Smooth muscle cell (in vitro differentiated cells): Measurements from ENCODE around the gene GLDN. TPM values are rescaled to one million over a fixed set of nuclear protein-coding genes. Genes with fewer than 3 reads are reported as not detected.

Source experiments
- DNase-seq: peaks from one replicate; lab custom pipeline; 2025; ENCODE audit not compliant: unreplicated experiment; lab: John Stamatoyannopoulos, UW
- H2AFZ ChIP-seq: fragments of 200-600 bp; sonication (generic); 2 replicates; pipeline ENCODE4 v1.6.0; 2016; ENCODE audit warnings: antibody characterized with exemption, low read depth, mild to moderate bottlenecking
- H3F3A ChIP-seq: fragments of 200-600 bp; sonication (generic); 2 replicates; pipeline ENCODE4 v1.6.0; 2017; ENCODE audit warnings: antibody characterized with exemption, low read depth
- H3K27ac ChIP-seq: fragments of 200-600 bp; sonication (generic); 2 replicates; pipeline ENCODE4 v1.5.1; 2016; ENCODE audit warnings: low read depth, mild to moderate bottlenecking
- H3K27me3 ChIP-seq: fragments of 200-600 bp; sonication (generic); 2 replicates; pipeline ENCODE4 v1.6.1; 2016; ENCODE audit warnings: low read depth, mild to moderate bottlenecking
- H3K36me3 ChIP-seq: fragments of 200-600 bp; sonication (generic); 2 replicates; pipeline ENCODE4 v1.5.1; 2016; ENCODE audit warnings: low read depth
- H3K4me1 ChIP-seq: fragments of 200-600 bp; sonication (generic); 2 replicates; pipeline ENCODE4 v1.5.1; 2016; ENCODE audit warnings: low read depth
- H3K4me2 ChIP-seq: fragments of 200-600 bp; sonication (generic); 2 replicates; pipeline ENCODE4 v1.6.0; 2016; ENCODE audit warnings: mild to moderate bottlenecking
- H3K4me3 ChIP-seq: fragments of 200-600 bp; sonication (generic); 2 replicates; pipeline ENCODE4 v1.5.1; 2016; ENCODE audit warnings: mild to moderate bottlenecking
- H3K79me2 ChIP-seq: fragments of 200-600 bp; sonication (generic); 2 replicates; pipeline ENCODE4 v1.6.0; 2016; ENCODE audit warnings: low read depth, mild to moderate bottlenecking
- H3K9ac ChIP-seq: fragments of 200-600 bp; sonication (generic); 2 replicates; pipeline ENCODE4 v1.6.0; 2016; ENCODE audit warnings: low read depth
- H3K9me3 ChIP-seq: fragments of 200-600 bp; sonication (generic); replicated peaks from 2 replicates; pipeline ENCODE4 v1.5.1; 2016; ENCODE audit warnings: low read depth
- H4K20me1 ChIP-seq: fragments of 200-600 bp; sonication (generic); 2 replicates; pipeline ENCODE4 v1.6.0; 2016; ENCODE audit warnings: low read depth
- CTCF ChIP-seq: fragments of 200-600 bp; sonication (generic); IDR thresholded peaks from 2 replicates; pipeline ENCODE4 v1.5.1; 2017; ENCODE audit warnings: borderline replicate concordance, mild to moderate bottlenecking, antibody characterized with exemption; ENCODE audit not compliant: insufficient read depth, poor library complexity, severe bottlenecking
- WGBS: methylation state at CpG from one replicate; pipeline ENCODE4 v1.1.7; 2016; ENCODE audit warnings: low lambda C conversion rate; 5-methylcytosine and 5-hydroxymethylcytosine counted together
- polyA plus RNA-seq: library from polyadenylated mRNA; unstranded; fragments of >200 nt; fragmentation: Nextera tagmentation; extraction: Ambion mirVana; gene quantifications from 2 replicates; pipeline ENCODE4 v1.2.1, GENCODE V29; 2016
- total RNA-seq: library from RNA; depleted of rRNA; stranded (reverse); fragments of >200 nt; gene quantifications from 2 replicates; pipeline ENCODE4 v1.2.3, GENCODE V29; 2014

Gene GLDN
- total and polyA plus RNA-seq, 2 experiments from 2014 or later: 0.18 to 0.81 TPM

- DNase-seq: no peak
- H2AFZ ChIP-seq: no peak overlapping the region
- no peaks in the 10 kb centered on the region for H3K36me3 ChIP-seq
- no peak for TF ChIP-seq CTCF
- no peaks in the 10 kb centered on the region for H3K79me2 ChIP-seq
- H3K9ac ChIP-seq: no peak overlapping the region
- WGBS: 88% methylated on average over 4 of the region's 4 CpGs
- H3K4me2 ChIP-seq: no peak overlapping the region
- no peak overlapping the region for H3K4me3 ChIP-seq
- no peaks in the 10 kb centered on the region for H4K20me1 ChIP-seq
- no peaks in the 10 kb centered on the region for H3F3A ChIP-seq
- H3K4me1 ChIP-seq: peaks cover 3% of the 10 kb centered on the region
- H3K9me3 ChIP-seq: no peaks in the 10 kb centered on the region
- H3K27ac ChIP-seq: no peak overlapping the region
- H3K27me3 ChIP-seq: no peaks in the 10 kb centered on the region
Measured at GRCh38 chr15:51332206-51333147, 9.0 kb upstream of the GLDN start.

DNA sequence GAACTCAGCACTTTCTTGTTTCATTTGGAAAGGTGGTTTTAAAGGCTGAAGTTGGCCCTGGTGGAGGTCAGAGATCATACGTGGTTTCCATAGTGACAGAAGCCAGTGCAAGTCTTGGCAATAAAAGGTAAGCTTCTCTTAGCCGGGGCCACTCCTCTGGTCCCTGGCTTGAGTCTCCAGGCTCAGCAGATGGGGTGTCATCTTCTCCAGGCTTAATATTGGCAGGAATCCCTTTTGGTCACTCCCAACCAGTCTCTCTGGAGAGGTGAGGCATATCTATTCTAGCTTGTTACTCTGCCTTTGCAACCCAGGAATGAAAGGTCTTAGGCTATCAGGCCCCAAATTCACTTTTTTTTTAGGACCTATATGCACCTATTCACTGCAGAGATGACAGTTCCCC lies 7.9 kb upstream of the GLDN start:
- peaks cover 3% of the 10 kb centered on the region for H3K4me1 ChIP-seq
- H3K79me2 ChIP-seq: no peaks in the 10 kb centered on the region
- 91% methylated on average over 2 of the region's 2 CpGs for WGBS
- no peak overlapping the region for H3K9ac ChIP-seq
- no peak overlapping the region for H3K4me2 ChIP-seq
- no peaks in the 10 kb centered on the region for H3K27me3 ChIP-seq
- no peaks in the 10 kb centered on the region for H3F3A ChIP-seq
- no peaks in the 10 kb centered on the region for H4K20me1 ChIP-seq
- no peaks in the 10 kb centered on the region for H3K36me3 ChIP-seq
- H3K4me3 ChIP-seq: no peak overlapping the region
- no peak for TF ChIP-seq CTCF
- no peaks in the 10 kb centered on the region for H3K9me3 ChIP-seq
- no peak for DNase-seq
- no peak overlapping the region for H3K27ac ChIP-seq
- no peak overlapping the region for H2AFZ ChIP-seq

GRCh38 chr15:51334011-51334451 lies 7.4 kb upstream of the GLDN start:
- Histone ChIP-seq H4K20me1 (no peaks in the 10 kb centered on the region), H3K4me1 (peaks cover 3% of the 10 kb centered on the region), H3K4me2 (no peak overlapping the region), H3K9me3 (no peaks in the 10 kb centered on the region), H3K9ac (no peak overlapping the region), H3K27ac (no peak overlapping the region), H3K27me3 (no peaks in the 10 kb centered on the region), H3K79me2 (no peaks in the 10 kb centered on the region), H3F3A (no peaks in the 10 kb centered on the region), H3K4me3 (no peak overlapping the region), H2AFZ (no peak overlapping the region), H3K36me3 (no peaks in the 10 kb centered on the region)
- WGBS: 56% methylated on average over 2 of the region's 2 CpGs
- no peak for DNase-seq
- no peak for TF ChIP-seq CTCF
